Left lung (tissue), 10 donors: ENCODE measurements around the gene PRELP. TPM values are rescaled to one million over a fixed set of nuclear protein-coding genes. Genes with fewer than 3 reads are reported as not detected.
A peak's percentile ranks its signal among the peaks of the same experiment; 100 is the strongest.

Experiments
- ATAC-seq: fragments of 200-7000 bp; cut with Tn5 transposase; one replicate; pipeline ENCODE4 v1.9.1; 2020; ENCODE audit warnings: moderate library complexity
- DNase-seq, 4 donors: peaks; one replicate each; pipeline ENCODE4 v3.0.0-alpha.2; 2013 to 2020
- H3K27ac ChIP-seq, 2 donors: fragments of 200-600 bp; sonication (generic) in 1 of 2; one replicate each; pipeline versions ENCODE4 v1.5.0 to v1.8.0; 2020 to 2021
- H3K27me3 ChIP-seq, 2 donors: fragments of 200-600 bp; sonication (generic) in 1 of 2; one replicate each; pipeline versions ENCODE4 v1.5.0 to v1.8.0; 2020 to 2021
- H3K36me3 ChIP-seq, 2 donors: fragments of 200-600 bp; sonication (generic) in 1 of 2; one replicate each; pipeline versions ENCODE4 v1.5.0 to v1.8.0; 2020 to 2021
- H3K4me1 ChIP-seq, 2 donors: fragments of 200-600 bp; one replicate each; pipeline ENCODE4 v1.8.0; 2021
- H3K4me3 ChIP-seq, 2 donors: fragments of 200-600 bp; sonication (generic) in 1 of 2; one replicate each; pipeline versions ENCODE4 v1.5.0 to v1.8.0; 2020 to 2021; ENCODE audit warnings: mild to moderate bottlenecking in 1 of 2
- H3K9me3 ChIP-seq, 2 donors: fragments of 200-600 bp; sonication (generic) in 1 of 2; one replicate each; pipeline versions ENCODE4 v1.5.0 to v1.8.0; 2020 to 2021
- intact Hi-C, 2 donors: fragments of 100-400 bp; cut with DNase I; formaldehyde crosslinking; loops; one replicate each; pipeline versions ENCODE4 v1.11.2 to v1.14.2; 2022
- polyA plus RNA-seq, 6 donors: library from polyadenylated mRNA; unstranded; fragments of 120-200 nt; gene quantifications; one replicate each; pipeline ENCODE4 v1.2.1, GENCODE V29; 2013; ENCODE audit not compliant: insufficient read length in 6 of 6
- total RNA-seq, 2 donors: library from RNA; stranded (reverse); fragmentation: NEBNext Ultra II Directional; extraction: Animal tissue kit (Norgen Biotek cat#: 25700); gene quantifications; one replicate each; pipeline ENCODE4 v1.2.1, GENCODE V29; 2021
- TF ChIP-seq, protein P1 (sequence below), 2 donors: fragments of 200-600 bp; sonication (generic) in 1 of 2; IDR thresholded peaks; one replicate each; pipeline versions ENCODE4 v1.5.0 to v1.8.0; 2021; ENCODE audit warnings: antibody characterized with exemption in 2 of 2
- donor health status: DM: no; HTN: yes; CAD: no.
- donor health status: DM: no; HTN: no; CAD: no.

The PRELP gene
- total and polyA plus RNA-seq, 8 donors: 1.3 to 20.5 (median 2.4) TPM

DNA sequence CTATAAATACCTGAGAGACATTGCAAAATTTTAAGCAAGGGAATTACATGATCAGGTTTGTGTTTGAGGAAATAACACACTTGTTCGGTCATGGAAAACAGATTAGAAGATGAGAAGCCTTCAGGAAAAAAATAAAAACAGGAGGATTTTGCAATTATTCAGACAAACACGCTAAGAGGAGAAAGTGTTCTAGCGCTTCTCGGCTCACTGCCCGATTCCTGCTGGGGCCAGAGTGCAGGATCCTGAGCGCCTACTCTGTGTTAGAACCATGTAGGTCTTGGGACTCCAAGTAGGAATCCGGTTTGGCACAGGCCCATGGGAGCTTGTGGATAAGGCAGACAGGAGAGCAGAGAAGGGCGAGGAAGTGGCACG, 8.1 kb upstream of the PRELP start:
- Histone ChIP-seq H3K9me3 (no peaks in the 10 kb centered on the region), H3K4me1 (peaks cover 2 to 10% of the 10 kb centered on the region in 2 donors), H3K27ac (peak overlapping the region in 1 of 2 donors; percentile 50), H3K27me3 (peaks cover 0 to 10% of the 10 kb centered on the region in 2 donors), H3K36me3 (no peaks in the 10 kb centered on the region), H3K4me3 (no peak overlapping the region)
- intact Hi-C loops: no loop called here
- DNase-seq (peak in 2 of 4 donors; percentile 45 to 55), ATAC-seq (no peak)
- TF ChIP-seq, protein P1, sequence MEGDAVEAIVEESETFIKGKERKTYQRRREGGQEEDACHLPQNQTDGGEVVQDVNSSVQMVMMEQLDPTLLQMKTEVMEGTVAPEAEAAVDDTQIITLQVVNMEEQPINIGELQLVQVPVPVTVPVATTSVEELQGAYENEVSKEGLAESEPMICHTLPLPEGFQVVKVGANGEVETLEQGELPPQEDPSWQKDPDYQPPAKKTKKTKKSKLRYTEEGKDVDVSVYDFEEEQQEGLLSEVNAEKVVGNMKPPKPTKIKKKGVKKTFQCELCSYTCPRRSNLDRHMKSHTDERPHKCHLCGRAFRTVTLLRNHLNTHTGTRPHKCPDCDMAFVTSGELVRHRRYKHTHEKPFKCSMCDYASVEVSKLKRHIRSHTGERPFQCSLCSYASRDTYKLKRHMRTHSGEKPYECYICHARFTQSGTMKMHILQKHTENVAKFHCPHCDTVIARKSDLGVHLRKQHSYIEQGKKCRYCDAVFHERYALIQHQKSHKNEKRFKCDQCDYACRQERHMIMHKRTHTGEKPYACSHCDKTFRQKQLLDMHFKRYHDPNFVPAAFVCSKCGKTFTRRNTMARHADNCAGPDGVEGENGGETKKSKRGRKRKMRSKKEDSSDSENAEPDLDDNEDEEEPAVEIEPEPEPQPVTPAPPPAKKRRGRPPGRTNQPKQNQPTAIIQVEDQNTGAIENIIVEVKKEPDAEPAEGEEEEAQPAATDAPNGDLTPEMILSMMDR (IDR thresholded peaks at IDR 0.05): no peak

DNA sequence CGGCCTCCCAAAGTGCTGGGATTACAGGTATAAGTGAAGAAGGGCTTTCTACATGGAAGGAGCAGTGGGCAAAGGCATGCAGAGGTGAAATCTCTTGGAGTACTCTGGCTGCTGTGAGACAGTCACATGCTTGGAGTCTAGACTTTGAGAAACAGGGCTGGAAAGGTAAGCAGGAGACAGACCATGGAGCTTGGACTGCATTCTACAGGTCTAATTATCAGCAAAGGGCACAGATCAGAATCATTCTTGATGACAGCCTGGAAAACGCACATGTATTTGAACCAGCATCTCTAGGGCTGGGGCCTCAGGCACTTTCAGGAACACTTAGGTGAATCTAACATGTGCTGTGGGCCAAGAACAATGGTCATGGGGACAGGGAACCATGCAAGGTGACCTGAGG, 7.3 kb upstream of the PRELP start:
- H3K36me3 ChIP-seq: no peaks in the 10 kb centered on the region
- H3K9me3 ChIP-seq: no peaks in the 10 kb centered on the region
- intact Hi-C loops: no loop called here
- no peak overlapping the region for H3K27ac ChIP-seq
- peaks cover 0 to 9% of the 10 kb centered on the region in 2 donors for H3K27me3 ChIP-seq
- ATAC-seq: no peak
- no peak overlapping the region for H3K4me3 ChIP-seq
- no peak for DNase-seq
- TF ChIP-seq, protein P1 (IDR thresholded peaks at IDR 0.05): no peak
- H3K4me1 ChIP-seq: peaks cover 0 to 10% of the 10 kb centered on the region in 2 donors

DNA sequence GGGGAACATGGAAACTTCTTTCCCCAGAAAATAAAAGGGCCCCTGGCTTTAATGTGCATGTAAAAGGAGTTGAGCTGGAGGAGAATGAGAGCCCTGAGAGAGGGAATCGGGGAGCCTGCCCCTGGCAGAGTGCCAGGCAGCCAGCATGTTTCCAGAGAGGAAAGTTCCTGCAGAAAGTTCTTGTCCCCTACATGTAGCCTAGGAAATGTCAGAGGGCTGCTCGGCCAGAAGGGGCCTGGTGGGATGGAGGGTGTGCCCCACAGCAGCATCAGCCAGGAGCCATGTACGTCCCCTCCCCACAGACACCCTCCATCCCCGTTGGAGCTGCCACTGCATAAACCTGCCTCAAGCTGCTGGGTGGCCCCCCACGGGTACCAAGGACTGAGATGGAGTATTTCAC, 5.4 kb upstream of the PRELP start:
- H3K27ac ChIP-seq: no peak overlapping the region
- H3K4me1 ChIP-seq: peaks cover 0 to 6% of the 10 kb centered on the region in 2 donors
- H3K4me3 ChIP-seq: no peak overlapping the region
- DNase-seq: no peak
- ATAC-seq: no peak
- intact Hi-C loops: no loop called here
- H3K27me3 ChIP-seq: peaks cover 0 to 13% of the 10 kb centered on the region in 2 donors
- no peaks in the 10 kb centered on the region for H3K36me3 ChIP-seq
- H3K9me3 ChIP-seq: no peaks in the 10 kb centered on the region
- TF ChIP-seq, protein P1 (IDR thresholded peaks at IDR 0.05): no peak

DNA sequence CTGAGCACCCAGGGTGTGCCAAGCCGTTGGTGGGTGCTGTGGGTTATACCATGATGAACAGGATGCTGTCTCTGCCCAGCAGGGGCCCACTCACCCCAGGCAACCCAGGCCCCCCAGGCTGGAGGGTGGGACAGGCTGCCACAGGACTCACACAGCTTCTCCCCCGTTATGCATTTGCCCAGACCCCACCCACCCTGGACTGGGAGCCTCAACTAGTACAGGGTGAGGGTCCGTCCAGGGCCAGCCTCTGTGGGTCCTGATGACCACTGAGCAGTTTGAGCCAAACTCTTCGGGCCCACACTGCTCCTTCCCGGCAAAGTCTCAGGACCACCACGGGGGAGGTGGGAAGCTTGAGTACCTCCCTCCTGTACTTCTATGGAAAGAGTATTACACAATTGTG, 3.8 kb upstream of the PRELP start:
- Histone ChIP-seq H3K9me3 (no peaks in the 10 kb centered on the region), H3K4me1 (no peaks in the 10 kb centered on the region), H3K4me3 (no peak overlapping the region), H3K36me3 (no peaks in the 10 kb centered on the region), H3K27ac (no peak overlapping the region), H3K27me3 (peaks cover 0 to 13% of the 10 kb centered on the region in 2 donors)
- intact Hi-C loops: no loop called here
- no peak for ATAC-seq
- no peak for DNase-seq
- TF ChIP-seq, protein P1 (IDR thresholded peaks at IDR 0.05): no peak

DNA sequence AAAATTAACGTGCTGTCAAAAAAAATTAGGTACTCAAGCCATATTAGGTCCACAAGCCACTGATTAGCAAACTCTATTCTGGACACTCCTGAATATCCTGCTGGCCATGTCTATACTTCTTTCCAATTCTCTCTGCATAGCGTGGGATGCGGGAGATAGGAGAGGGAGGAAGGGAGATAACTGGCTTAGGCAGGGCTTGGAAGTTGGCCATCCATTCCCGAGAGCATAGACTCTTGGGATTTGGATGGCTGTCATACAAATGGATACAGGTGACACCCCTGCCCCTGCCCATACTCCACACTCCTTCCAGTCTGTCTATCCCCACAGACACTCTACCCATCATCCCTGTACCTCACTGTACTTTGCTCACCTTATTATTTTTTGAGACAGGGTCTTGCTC, 2.3 kb upstream of the PRELP start:
- TF ChIP-seq, protein P1 (IDR thresholded peaks at IDR 0.05): no peak
- no peaks in the 10 kb centered on the region for H3K36me3 ChIP-seq
- H3K27ac ChIP-seq: no peak overlapping the region
- ATAC-seq (no peak), DNase-seq (no peak)
- intact Hi-C loops: no loop called here
- H3K4me3 ChIP-seq: no peak overlapping the region
- H3K27me3 ChIP-seq: peaks cover 0 to 13% of the 10 kb centered on the region in 2 donors
- no peaks in the 10 kb centered on the region for H3K4me1 ChIP-seq
- no peaks in the 10 kb centered on the region for H3K9me3 ChIP-seq
